Camera-type eye (tissue), 1 donor: ENCODE measurements around the gene KYAT1. TPM values are rescaled to one million over a fixed set of nuclear protein-coding genes. Genes with fewer than 3 reads are reported as not detected.

Experiments used
- total RNA-seq: library from RNA; depleted of rRNA; stranded (reverse); fragments of >200 nt; gene quantifications from one replicate; pipeline ENCODE4 v1.2.3, GENCODE V29; 2014

The KYAT1 gene
- total RNA-seq: 13.0 TPM

GRCh38 chr9:128881884-128882676 is at the start of gene KYAT1, which contains the start of gene LRRC8A:
KYAT1 (minus strand) TSS chr9:128881950; CDS start chr9:128845405, 36,545 bp downstream.
LRRC8A (plus strand) TSS chr9:128882133; CDS start chr9:128907165, 25,032 bp downstream.

GRCh38 chr9:128920381-128921058 is 38.8 kb upstream of the KYAT1 start, which contains the start of gene PHYHD1:
PHYHD1 (plus strand) TSS chr9:128920982; CDS start chr9:128922324, 1,342 bp downstream.

GRCh38 chr9:128829477-128830251 is 52.1 kb downstream of the KYAT1 start, which contains the start of gene SPOUT1:
SPOUT1 (minus strand) TSS chr9:128829794; CDS start chr9:128829780, 14 bp downstream.

GRCh38 chr9:128818099-128818838 is 63.5 kb downstream of the KYAT1 start, which contains the start of gene ENDOG:
ENDOG (plus strand) TSS chr9:128818500; CDS start chr9:128818685, 185 bp downstream.

GRCh38 chr9:128786681-128787601 is 94.8 kb downstream of the KYAT1 start, which contains the start of gene TBC1D13:
TBC1D13 (plus strand) TSS chr9:128787253; CDS start chr9:128787354, 101 bp downstream.

Other genes with a start within 250 kb of the KYAT1 start
- 43.9 TPM for gene DYNC2I2, start 225.1 kb downstream of the KYAT1 start, total RNA-seq
- gene SET, start 192.7 kb downstream of the KYAT1 start, total RNA-seq: 355 TPM
- 8.7 TPM for gene PKN3, start 179.4 kb downstream of the KYAT1 start, total RNA-seq
- 10.9 TPM for gene ZDHHC12, start 157.8 kb downstream of the KYAT1 start, total RNA-seq
- 52.0 TPM for gene ZER1, start 110.0 kb downstream of the KYAT1 start, total RNA-seq
- gene TBC1D13, start 94.7 kb downstream of the KYAT1 start, total RNA-seq: 16.0 TPM
- gene ENDOG, start 63.5 kb downstream of the KYAT1 start, total RNA-seq: 15.3 TPM
- gene SPOUT1, start 52.2 kb downstream of the KYAT1 start, total RNA-seq: 28.3 TPM
- 36.3 TPM for gene LRRC8A, start 183 bp upstream of the KYAT1 start, total RNA-seq
- gene PHYHD1, start 39.0 kb upstream of the KYAT1 start, total RNA-seq: 19.4 TPM
- gene DOLK, start 65.7 kb upstream of the KYAT1 start, total RNA-seq: 14.2 TPM
- 92.9 TPM for gene NUP188, start 65.7 kb upstream of the KYAT1 start, total RNA-seq
- 52.7 TPM for gene SH3GLB2, start 146.4 kb upstream of the KYAT1 start, total RNA-seq
- gene MIGA2, start 154.7 kb upstream of the KYAT1 start, total RNA-seq: 36.0 TPM
- 8.9 TPM for gene DOLPP1, start 199.2 kb upstream of the KYAT1 start, total RNA-seq
- gene CRAT, start 228.8 kb upstream of the KYAT1 start, total RNA-seq: 23.3 TPM
- 64.9 TPM for gene PTPA, start 229.5 kb upstream of the KYAT1 start, total RNA-seq